ENCODE results near the gene ROR1.

DNA sequence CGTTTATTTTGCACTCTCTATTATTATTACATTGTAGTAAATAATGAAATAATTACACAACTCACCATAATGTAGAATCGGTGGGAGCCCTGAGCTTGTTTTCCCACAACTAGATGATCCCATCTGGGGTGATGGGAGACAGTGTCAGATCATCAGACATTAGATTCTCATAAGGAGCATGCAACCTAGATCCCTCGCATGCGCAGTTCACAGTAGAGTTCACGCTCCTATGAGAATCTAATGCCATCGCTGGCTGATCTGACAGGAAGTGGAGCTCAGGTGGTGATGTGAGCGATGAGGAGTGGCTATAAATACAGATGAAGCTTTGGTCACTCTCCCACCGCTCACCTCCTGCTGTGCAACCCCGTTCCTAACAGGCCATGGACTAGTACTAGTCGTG is 112.1 kb downstream of the ROR1 start:
- TF ChIP-seq SIN3A (IDR thresholded peaks at IDR 0.05; ENCODE audit: borderline replicate concordance, insufficient read depth, low read length): no peak
- TF ChIP-seq POLR2AphosphoS5 (IDR thresholded peaks at IDR 0.05; ENCODE audit: low read depth, low read length): no peak
- no peak for TF ChIP-seq TAF1 (IDR thresholded peaks at IDR 0.05; ENCODE audit: borderline replicate concordance, insufficient read depth, low read length)
